Gastroesophageal sphincter (tissue), 4 donors: ENCODE data around the gene SNX8. TPM values are rescaled to one million over a fixed set of nuclear protein-coding genes. Genes with fewer than 3 reads are reported as not detected.
A peak's percentile ranks its signal among the peaks of the same experiment; 100 is the strongest.

Experiments used
- ATAC-seq: fragments of 150-250 bp; one replicate; pipeline ENCODE4 v1.9.1; 2016; ENCODE audit warnings: mild to moderate bottlenecking, moderate library complexity
- H3K27ac ChIP-seq, 4 donors: fragments of 200-600 bp; sonication (generic) in 3 of 4; 1 replicate in 3 of 4; 2 replicates in 1 of 4; pipeline ENCODE4 v1.5.1; 2016 to 2019
- H3K27me3 ChIP-seq: fragments of 200-600 bp; sonication (generic); one replicate; pipeline ENCODE4 v1.5.1; 2019
- H3K36me3 ChIP-seq, 2 donors: fragments of 200-600 bp; sonication (generic); one replicate each; pipeline ENCODE4 v1.5.1; 2019; ENCODE audit warnings: control low read depth in 1 of 2
- H3K4me1 ChIP-seq, 3 donors: fragments of 200-600 bp; sonication (generic); 1 replicate in 2 of 3; 2 replicates in 1 of 3; pipeline ENCODE4 v1.5.1; 2016 to 2019; ENCODE audit warnings: control low read depth in 2 of 3
- H3K4me3 ChIP-seq, 2 donors: fragments of 200-600 bp; sonication (generic); one replicate each; pipeline ENCODE4 v1.5.1; 2019; ENCODE audit warnings: mild to moderate bottlenecking in 1 of 2, moderate library complexity in 1 of 2
- H3K9me3 ChIP-seq, 3 donors: fragments of 200-600 bp; sonication (generic); one replicate each; pipeline ENCODE4 v1.5.1; 2017 to 2019; ENCODE audit warnings: control low read depth in 2 of 3
- CTCF ChIP-seq, 4 experiments: fragments of 200-600 bp in 2 of 4; fragments of 450-650 bp in 2 of 4; sonication (generic) in 1 of 4; IDR thresholded peaks; one replicate each; pipeline ENCODE4 v1.5.1; 2017 to 2019; ENCODE audit warnings: antibody characterized with exemption in 4 of 4, mild to moderate bottlenecking in 2 of 4, moderate library complexity in 2 of 4
- EP300 ChIP-seq: sonication (generic); formaldehyde crosslinking; IDR thresholded peaks from one replicate; pipeline ENCODE4 v1.6.1; 2017; ENCODE audit warnings: antibody characterized with exemption, mild to moderate bottlenecking
- POLR2A ChIP-seq, 2 donors: fragments of 450-650 bp; IDR thresholded peaks; one replicate each; pipeline ENCODE4 v1.6.1; 2017; ENCODE audit warnings: antibody characterized with exemption in 2 of 2, mild to moderate bottlenecking in 2 of 2, moderate library complexity in 1 of 2
- POLR2AphosphoS5 ChIP-seq: sonication (generic); formaldehyde crosslinking; IDR thresholded peaks from one replicate; pipeline ENCODE4 v1.6.1; 2017; ENCODE audit warnings: antibody characterized with exemption
- WGBS, 2 donors: methylation state at CpG; one replicate each; pipeline ENCODE4 v1.1.5; 2018; ENCODE audit warnings: low coverage in 1 of 2; 5-methylcytosine and 5-hydroxymethylcytosine counted together
- total RNA-seq, 4 donors: library from RNA; depleted of rRNA; stranded (reverse); fragments of >200 nt; gene quantifications; one replicate each; pipeline ENCODE4 v1.1.0, GENCODE V29; 2016

SNX8 gene
- total RNA-seq, 4 donors from 2014 or later, result 8.7 to 17.8 (median 9.8) TPM

- peaks cover 0 to 30% of the 10 kb centered on the region in 2 donors for H3K36me3 ChIP-seq
- H3K27me3 ChIP-seq, result no peaks in the 10 kb centered on the region
- peak overlapping the region in 2 of 4 donors; percentile 44 to 51 for H3K27ac ChIP-seq
- TF ChIP-seq POLR2AphosphoS5 (no peak), POLR2A (IDR thresholded peaks at IDR 0.05) (no peak), EP300 (no peak), CTCF (IDR thresholded peaks at IDR 0.05) (no peak)
- H3K4me3 ChIP-seq, result no peak overlapping the region
- ATAC-seq, result no peak
- peaks cover 0 to 12% (median 0%) of the 10 kb centered on the region in 3 donors for H3K4me1 ChIP-seq
- H3K9me3 ChIP-seq, result no peaks in the 10 kb centered on the region
- 21% methylated on average over 4 of the region's 27 CpGs; no CpG with 5 or more reads in 1 of the 2 donors for WGBS, 2 donors
Observed at GRCh38 chr7:2249744-2250323, 64.4 kb downstream of the SNX8 start.

GRCh38 chr7:2248984-2249694, 65.1 kb downstream of the SNX8 start:
- no peak for TF ChIP-seq POLR2A (IDR thresholded peaks at IDR 0.05)
- TF ChIP-seq CTCF (IDR thresholded peaks at IDR 0.05), result peak in 1 of 4 experiments; percentile 12
- no peaks in the 10 kb centered on the region for H3K27me3 ChIP-seq
- ATAC-seq, result peak; percentile 57
- WGBS, 2 donors, result 40 to 41% methylated on average over 2 to 13 of the region's 24 CpGs
- H3K4me1 ChIP-seq, result peaks cover 0 to 12% (median 0%) of the 10 kb centered on the region in 3 donors
- no peaks in the 10 kb centered on the region for H3K9me3 ChIP-seq
- H3K36me3 ChIP-seq, result peaks cover 0 to 26% of the 10 kb centered on the region in 2 donors
- H3K27ac ChIP-seq, result peak overlapping the region in 2 of 4 donors; percentile 44 to 51
- H3K4me3 ChIP-seq, result no peak overlapping the region

- no peak overlapping the region for H3K27ac ChIP-seq
- H3K36me3 ChIP-seq, result peaks cover 0 to 16% of the 10 kb centered on the region in 2 donors
- H3K4me3 ChIP-seq, result no peak overlapping the region
- no peaks in the 10 kb centered on the region for H3K9me3 ChIP-seq
- peaks cover 0 to 22% (median 5%) of the 10 kb centered on the region in 3 donors for H3K4me1 ChIP-seq
- TF ChIP-seq EP300, result no peak
- TF ChIP-seq CTCF (IDR thresholded peaks at IDR 0.05), result peak in 2 of 4 experiments; percentile 17 to 66
- WGBS, 2 donors, result 70 to 80% methylated on average over 6 to 15 of the region's 36 CpGs
- H3K27me3 ChIP-seq, result no peaks in the 10 kb centered on the region
- no peak for ATAC-seq
Observed at GRCh38 chr7:2247141-2247995, 66.9 kb downstream of the SNX8 start.

- WGBS, 2 donors, result 33 to 49% methylated on average over 7 of the region's 22 CpGs
- TF ChIP-seq CTCF (IDR thresholded peaks at IDR 0.05) (no peak), POLR2A (IDR thresholded peaks at IDR 0.05) (no peak), EP300 (no peak)
- ATAC-seq, result no peak
- Histone ChIP-seq H3K9me3 (no peaks in the 10 kb centered on the region), H3K4me1 (peaks cover 0 to 31% (median 8%) of the 10 kb centered on the region in 3 donors), H3K27ac (no peak overlapping the region), H3K36me3 (peaks cover 0 to 16% of the 10 kb centered on the region in 2 donors), H3K4me3 (no peak overlapping the region), H3K27me3 (no peaks in the 10 kb centered on the region)
Observed at GRCh38 chr7:2245883-2246675, 68.2 kb downstream of the SNX8 start.
